ENCODE data around the gene GPC2.
"Not testable (repeated sequence)": the region's sequence is repeated elsewhere in the genome, so short reads cannot be mapped to it uniquely, and the experiment has no call there.

Gene GPC2

GRCh38 chr7:100147278-100147677, 29.9 kb downstream of the GPC2 start:
- no peak for DNase-seq

- not testable (repeated sequence) for DNase-seq
Measured at GRCh38 chr7:100146350-100146749, 30.8 kb downstream of the GPC2 start.

- no peak for DNase-seq
Measured at GRCh38 chr7:100142461-100142860, 34.7 kb downstream of the GPC2 start.

GRCh38 chr7:100141555-100141949, 35.6 kb downstream of the GPC2 start:
- no peak for DNase-seq

- no peak for DNase-seq
Measured at GRCh38 chr7:100137851-100138760, 39.1 kb downstream of the GPC2 start.

- no peak for DNase-seq
Measured at GRCh38 chr7:100132697-100133151, 44.5 kb downstream of the GPC2 start.

- no peak for DNase-seq
Measured at GRCh38 chr7:100132126-100132525, 45.1 kb downstream of the GPC2 start.

GRCh38 chr7:100130608-100131453, 46.4 kb downstream of the GPC2 start:
- DNase-seq = no peak

- DNase-seq = not testable (repeated sequence)
Measured at GRCh38 chr7:100130220-100130607, 47.0 kb downstream of the GPC2 start.

GRCh38 chr7:100128637-100128963, 48.6 kb downstream of the GPC2 start:
- DNase-seq = no peak

GRCh38 chr7:100127866-100128636, 49.1 kb downstream of the GPC2 start:
- no peak for DNase-seq

GRCh38 chr7:100126931-100127865, 50.0 kb downstream of the GPC2 start, which contains the start of gene MBLAC1:
MBLAC1 (plus strand) TSS chr7:100126967; CDS start chr7:100127396, 429 bp downstream.
- DNase-seq = peak; percentile 11

GRCh38 chr7:100126239-100126930, 50.8 kb downstream of the GPC2 start:
- DNase-seq = no peak

- DNase-seq = no peak
Measured at GRCh38 chr7:100124301-100125230, 52.6 kb downstream of the GPC2 start.

- no peak for DNase-seq
Measured at GRCh38 chr7:100122568-100122967, 54.6 kb downstream of the GPC2 start.

GRCh38 chr7:100122067-100122466, 55.1 kb downstream of the GPC2 start:
- DNase-seq = no peak

- DNase-seq = no peak
Measured at GRCh38 chr7:100120733-100121036, 56.5 kb downstream of the GPC2 start.

GRCh38 chr7:100119970-100120732, 57.0 kb downstream of the GPC2 start:
- DNase-seq = no peak
